OCI-LY7 (cell line): Measurements from ENCODE around the gene NLRP9. TPM values are rescaled to one million over a fixed set of nuclear protein-coding genes. Genes with fewer than 3 reads are reported as not detected.

Source experiments
- BruUV-seq: library from RNA; stranded (reverse); fragments of 400-500 nt; replicated peaks from 2 replicates; lab custom pipeline; 2021; lab: Mats Ljungman, UMichigan
- CTCF ChIA-PET: fragments of 300-600 bp; sonication (Branson Sonifier 250); formaldehyde crosslinking; loops from one replicate; lab custom pipeline; 2022; ENCODE audit warnings: antibody characterized with exemption; ENCODE audit not compliant: unreplicated experiment; lab: Charles Lee
- POLR2A ChIA-PET: fragments of 300-600 bp; sonication (Branson Sonifier 250); formaldehyde crosslinking; loops from one replicate; lab custom pipeline; 2022; ENCODE audit warnings: antibody characterized with exemption; lab: Charles Lee
- DNase-seq: peaks from one replicate; pipeline ENCODE4 v3.0.0-alpha.2; 2015; ENCODE audit warnings: low spot score
- H2AFZ ChIP-seq: fragments of 200-600 bp; sonication (generic), shearing (Covaris generic); 2 replicates; pipeline ENCODE4 v1.6.1; 2014; ENCODE audit warnings: mild to moderate bottlenecking, antibody characterized with exemption, low read length, moderate library complexity
- H3K27ac ChIP-seq: fragments of 200-600 bp; sonication (generic); 2 replicates; pipeline ENCODE4 v1.5.1; 2014; ENCODE audit warnings: mixed run types, low read depth, mild to moderate bottlenecking, moderate library complexity, low read length, inconsistent platforms; ENCODE audit not compliant: poor library complexity, severe bottlenecking
- H3K36me3 ChIP-seq: fragments of 200-600 bp; sonication (generic); 2 replicates; pipeline ENCODE4 v1.6.1; 2014; ENCODE audit warnings: mild to moderate bottlenecking, antibody characterized with exemption, low read length, moderate library complexity, mixed read lengths; ENCODE audit not compliant: insufficient read depth
- H3K4me1 ChIP-seq: fragments of 200-600 bp; sonication (generic); 2 replicates; pipeline ENCODE4 v1.5.1; 2014; ENCODE audit warnings: mild to moderate bottlenecking, low read length; ENCODE audit not compliant: insufficient read depth, poor library complexity, severe bottlenecking
- H3K4me2 ChIP-seq: fragments of 200-600 bp; sonication (generic); 2 replicates; pipeline ENCODE4 v1.6.1; 2014; ENCODE audit warnings: mild to moderate bottlenecking, low read length
- H3K4me3 ChIP-seq: fragments of 200-600 bp; sonication (generic); 2 replicates; pipeline ENCODE4 v1.5.1; 2014; ENCODE audit warnings: mild to moderate bottlenecking, low read depth, low read length; ENCODE audit not compliant: poor library complexity, severe bottlenecking
- H3K79me2 ChIP-seq: fragments of 200-600 bp; sonication (generic); 2 replicates; pipeline ENCODE4 v1.6.1; 2016; ENCODE audit warnings: low read depth, mild to moderate bottlenecking, low read length, moderate library complexity, mixed read lengths; ENCODE audit not compliant: insufficient read depth
- H3K9me2 ChIP-seq: fragments of 200-600 bp; sonication (generic); 2 replicates; pipeline ENCODE4 v1.6.1; 2016; ENCODE audit warnings: mild to moderate bottlenecking, low read length, mixed read lengths; ENCODE audit not compliant: insufficient read depth
- H3K9me3 ChIP-seq: fragments of 200-600 bp; sonication (generic); 2 replicates; pipeline ENCODE4 v1.6.1; 2014; ENCODE audit warnings: mild to moderate bottlenecking, mixed run types, low read length, mixed read lengths
- H4K20me1 ChIP-seq: fragments of 200-600 bp; sonication (generic); 2 replicates; pipeline ENCODE4 v1.6.1; 2014; ENCODE audit warnings: mild to moderate bottlenecking, antibody characterized with exemption, low read length, moderate library complexity, mixed read lengths; ENCODE audit not compliant: insufficient read depth
- CTCF ChIP-seq: fragments of 200-600 bp; sonication (generic); conservative IDR thresholded peaks from 2 replicates; pipeline ENCODE4 v1.5.1; 2014; ENCODE audit warnings: mild to moderate bottlenecking, antibody characterized with exemption, low read length, moderate library complexity, mixed read lengths
- EZH2phosphoT487 ChIP-seq: fragments of 200-600 bp; sonication (generic); IDR thresholded peaks from 2 replicates; pipeline ENCODE4 v1.6.1; 2018; ENCODE audit warnings: low read depth, borderline replicate concordance, mild to moderate bottlenecking, mixed run types, antibody characterized with exemption, low read length, moderate library complexity, mixed read lengths
- intact Hi-C: fragments of 100-400 bp; cut with micrococcal nuclease; formaldehyde crosslinking; loops from one replicate; pipeline ENCODE4 v1.10.0; 2022; ENCODE audit not compliant: unreplicated experiment
- total RNA-seq, 2 experiments: library from RNA; depleted of rRNA in 1 of 2; stranded (reverse); fragments of >200 nt in 1 of 2; shearing (Covaris generic) in 1 of 2; gene quantifications; 2 replicates each; pipeline ENCODE4 v1.2.3, GENCODE V29; 2014 to 2022

The NLRP9 gene
- total RNA-seq, 2 experiments from 2014 or later, result not detected

- H4K20me1 ChIP-seq, result no peaks in the 10 kb centered on the region
- peaks cover 20% of the 10 kb centered on the region; the same call in 1 of the 2 replicates for H3K79me2 ChIP-seq
- H2AFZ ChIP-seq, result no peak overlapping the region
- intact Hi-C loops, result no loop called here
- TF ChIP-seq CTCF (no peak), EZH2phosphoT487 (no peak)
- no peaks in the 10 kb centered on the region for H3K9me2 ChIP-seq
- ChIA-PET CTCF (no interaction called here), POLR2A (no interaction called here)
- no peaks in the 10 kb centered on the region for H3K4me1 ChIP-seq
- no TSS peak for BruUV-seq
- H3K9me3 ChIP-seq, result no peaks in the 10 kb centered on the region
- H3K4me2 ChIP-seq, result no peak overlapping the region
- H3K36me3 ChIP-seq, result peaks cover 100% of the 10 kb centered on the region
- no peak for DNase-seq
- H3K27ac ChIP-seq, result no peak overlapping the region
- no peak overlapping the region for H3K4me3 ChIP-seq
Observed at GRCh38 chr19:55688422-55689218, 49.6 kb downstream of the NLRP9 start.

- intact Hi-C loops, result no loop called here
- no peaks in the 10 kb centered on the region for H3K9me3 ChIP-seq
- no peak overlapping the region for H3K4me3 ChIP-seq
- CTCF ChIA-PET, result interaction anchor here (0.6 kb wide), 1 partner anchor 10 kb away, joined by 4 read pairs; no protein-coding TSS in a partner anchor
- no peak overlapping the region for H3K4me2 ChIP-seq
- no peak for TF ChIP-seq EZH2phosphoT487
- no peak for TF ChIP-seq CTCF
- no TSS peak for BruUV-seq
- POLR2A ChIA-PET, result no interaction called here
- peaks cover 96% of the 10 kb centered on the region for H3K36me3 ChIP-seq
- H3K9me2 ChIP-seq, result no peaks in the 10 kb centered on the region
- no peaks in the 10 kb centered on the region for H4K20me1 ChIP-seq
- no peak for DNase-seq
- H3K4me1 ChIP-seq, result no peaks in the 10 kb centered on the region
- no peak overlapping the region for H3K27ac ChIP-seq
- H3K79me2 ChIP-seq, result peaks cover 25% of the 10 kb centered on the region; the same call in 1 of the 2 replicates
- H2AFZ ChIP-seq, result no peak overlapping the region
Observed at GRCh38 chr19:55687281-55688201, 50.7 kb downstream of the NLRP9 start.
